DOHH2 (cell line): ENCODE results near the gene MTTP.

ENCODE experiments used
- EZH2phosphoT487 ChIP-seq: fragments of 200-600 bp; sonication (generic); IDR thresholded peaks from 2 replicates; pipeline ENCODE4 v1.6.1; 2017; ENCODE audit warnings: borderline replicate concordance, mild to moderate bottlenecking, antibody characterized with exemption, low read length, moderate library complexity, mixed read lengths
- TF ChIP-seq, protein P1 (sequence below): fragments of 200-600 bp; sonication (generic); IDR thresholded peaks from one replicate; pipeline ENCODE4 v1.5.1; 2014; ENCODE audit warnings: antibody characterized with exemption, mild to moderate bottlenecking, low read depth, low read length; ENCODE audit not compliant: poor library complexity, severe bottlenecking

- TF ChIP-seq, protein P1, sequence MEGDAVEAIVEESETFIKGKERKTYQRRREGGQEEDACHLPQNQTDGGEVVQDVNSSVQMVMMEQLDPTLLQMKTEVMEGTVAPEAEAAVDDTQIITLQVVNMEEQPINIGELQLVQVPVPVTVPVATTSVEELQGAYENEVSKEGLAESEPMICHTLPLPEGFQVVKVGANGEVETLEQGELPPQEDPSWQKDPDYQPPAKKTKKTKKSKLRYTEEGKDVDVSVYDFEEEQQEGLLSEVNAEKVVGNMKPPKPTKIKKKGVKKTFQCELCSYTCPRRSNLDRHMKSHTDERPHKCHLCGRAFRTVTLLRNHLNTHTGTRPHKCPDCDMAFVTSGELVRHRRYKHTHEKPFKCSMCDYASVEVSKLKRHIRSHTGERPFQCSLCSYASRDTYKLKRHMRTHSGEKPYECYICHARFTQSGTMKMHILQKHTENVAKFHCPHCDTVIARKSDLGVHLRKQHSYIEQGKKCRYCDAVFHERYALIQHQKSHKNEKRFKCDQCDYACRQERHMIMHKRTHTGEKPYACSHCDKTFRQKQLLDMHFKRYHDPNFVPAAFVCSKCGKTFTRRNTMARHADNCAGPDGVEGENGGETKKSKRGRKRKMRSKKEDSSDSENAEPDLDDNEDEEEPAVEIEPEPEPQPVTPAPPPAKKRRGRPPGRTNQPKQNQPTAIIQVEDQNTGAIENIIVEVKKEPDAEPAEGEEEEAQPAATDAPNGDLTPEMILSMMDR: no peak
- no peak for TF ChIP-seq EZH2phosphoT487
Measured at GRCh38 chr4:99647071-99647470, 72.4 kb downstream of the MTTP start.
